ENCODE measurements around the gene MCRIP1. TPM values are rescaled to one million over a fixed set of nuclear protein-coding genes. Genes with fewer than 3 reads are reported as not detected.

Gene MCRIP1
- polyA plus RNA-seq, 1 donor (not counting 4 experiments of a cell fraction or from before 2014, with no cell fraction given), result 17.7 TPM

GRCh38 chr17:81805707-81806460 lies 27.2 kb downstream of the MCRIP1 start:
- no peak overlapping the region for H3K27ac ChIP-seq (ENCODE audit: control insufficient read depth, insufficient read depth, low read length)
- no peaks in the 10 kb centered on the region for H4K20me1 ChIP-seq (ENCODE audit: control insufficient read depth, extremely low read depth, insufficient read depth, low read length)
- TF ChIP-seq EZH2 (IDR thresholded peaks at IDR 0.05; ENCODE audit: low read length) (peak; percentile 39), CTCF (optimal IDR thresholded peaks at IDR 0.05 in 1 of 3, IDR thresholded peaks at IDR 0.05 in 1 of 3, conservative IDR thresholded peaks at IDR 0.05 in 1 of 3; ENCODE audit: extremely low read depth in 1 of 3, insufficient read depth in 2 of 3, low read length in 3 of 3) (no peak)
- peaks cover 79% of the 10 kb centered on the region for H3K27me3 ChIP-seq (ENCODE audit: control insufficient read depth, extremely low read depth, insufficient read depth, low read length)
- no peaks in the 10 kb centered on the region for H3K79me2 ChIP-seq (ENCODE audit: control insufficient read depth, insufficient read depth, low read length)
- no peak overlapping the region for H3K9ac ChIP-seq (ENCODE audit: control insufficient read depth, extremely low read depth, insufficient read depth, low read length)
- H3K9me3 ChIP-seq (ENCODE audit: control insufficient read depth, low read depth, low read length), result no peaks in the 10 kb centered on the region
- no peak overlapping the region for H3K4me2 ChIP-seq (ENCODE audit: control insufficient read depth, extremely low read depth, insufficient read depth, low read depth, low read length)
- no peak for DNase-seq (ENCODE audit: low read depth, low spot score)
- H3K4me3 ChIP-seq (ENCODE audit: control insufficient read depth in 2 of 3, extremely low read depth in 1 of 3, insufficient read depth in 2 of 3, low read depth in 1 of 3, low read length in 3 of 3), result no peak overlapping the region
- no peaks in the 10 kb centered on the region for H3K9me1 ChIP-seq (ENCODE audit: control insufficient read depth, extremely low read depth, insufficient read depth, low read length)
- H3K36me3 ChIP-seq (ENCODE audit: control insufficient read depth in 2 of 2, extremely low read depth in 1 of 2, insufficient read depth in 2 of 2, low read length in 2 of 2), result no peaks in the 10 kb centered on the region
- dilution Hi-C loops (cut with MboI; ENCODE audit: extremely low pct_ligation_motif_present, low sequenced_read_pairs), result no loop called here
- no peak for FAIRE-seq
- H3K4me1 ChIP-seq (ENCODE audit: control insufficient read depth, extremely low read depth, insufficient read depth, low read length), result no peaks in the 10 kb centered on the region
- no peak overlapping the region for H2AFZ ChIP-seq (ENCODE audit: control insufficient read depth, low read length)

GRCh38 chr17:81804559-81805399 lies 28.3 kb downstream of the MCRIP1 start:
- FAIRE-seq (no peak), DNase-seq (ENCODE audit: low read depth, low spot score) (no peak)
- Histone ChIP-seq H3K4me3 (ENCODE audit: control insufficient read depth in 2 of 3, extremely low read depth in 1 of 3, insufficient read depth in 2 of 3, low read depth in 1 of 3, low read length in 3 of 3) (no peak overlapping the region), H3K9me3 (ENCODE audit: control insufficient read depth, low read depth, low read length) (no peaks in the 10 kb centered on the region), H3K36me3 (ENCODE audit: control insufficient read depth in 2 of 2, extremely low read depth in 1 of 2, insufficient read depth in 2 of 2, low read length in 2 of 2) (no peaks in the 10 kb centered on the region), H4K20me1 (ENCODE audit: control insufficient read depth, extremely low read depth, insufficient read depth, low read length) (no peaks in the 10 kb centered on the region), H2AFZ (ENCODE audit: control insufficient read depth, low read length) (no peak overlapping the region), H3K4me1 (ENCODE audit: control insufficient read depth, extremely low read depth, insufficient read depth, low read length) (no peaks in the 10 kb centered on the region), H3K27me3 (ENCODE audit: control insufficient read depth, extremely low read depth, insufficient read depth, low read length) (peaks cover 83% of the 10 kb centered on the region), H3K79me2 (ENCODE audit: control insufficient read depth, insufficient read depth, low read length) (no peaks in the 10 kb centered on the region), H3K9me1 (ENCODE audit: control insufficient read depth, extremely low read depth, insufficient read depth, low read length) (no peaks in the 10 kb centered on the region), H3K4me2 (ENCODE audit: control insufficient read depth, extremely low read depth, insufficient read depth, low read depth, low read length) (no peak overlapping the region), H3K27ac (ENCODE audit: control insufficient read depth, insufficient read depth, low read length) (no peak overlapping the region), H3K9ac (ENCODE audit: control insufficient read depth, extremely low read depth, insufficient read depth, low read length) (no peak overlapping the region)
- dilution Hi-C loops (cut with MboI; ENCODE audit: extremely low pct_ligation_motif_present, low sequenced_read_pairs), result no loop called here
- TF ChIP-seq CTCF (optimal IDR thresholded peaks at IDR 0.05 in 1 of 3, IDR thresholded peaks at IDR 0.05 in 1 of 3, conservative IDR thresholded peaks at IDR 0.05 in 1 of 3; ENCODE audit: extremely low read depth in 1 of 3, insufficient read depth in 2 of 3, low read length in 3 of 3), result no peak
- TF ChIP-seq EZH2 (IDR thresholded peaks at IDR 0.05; ENCODE audit: low read length), result peak; percentile 99
